ENCODE measurements around the gene NT5DC2.

DNA sequence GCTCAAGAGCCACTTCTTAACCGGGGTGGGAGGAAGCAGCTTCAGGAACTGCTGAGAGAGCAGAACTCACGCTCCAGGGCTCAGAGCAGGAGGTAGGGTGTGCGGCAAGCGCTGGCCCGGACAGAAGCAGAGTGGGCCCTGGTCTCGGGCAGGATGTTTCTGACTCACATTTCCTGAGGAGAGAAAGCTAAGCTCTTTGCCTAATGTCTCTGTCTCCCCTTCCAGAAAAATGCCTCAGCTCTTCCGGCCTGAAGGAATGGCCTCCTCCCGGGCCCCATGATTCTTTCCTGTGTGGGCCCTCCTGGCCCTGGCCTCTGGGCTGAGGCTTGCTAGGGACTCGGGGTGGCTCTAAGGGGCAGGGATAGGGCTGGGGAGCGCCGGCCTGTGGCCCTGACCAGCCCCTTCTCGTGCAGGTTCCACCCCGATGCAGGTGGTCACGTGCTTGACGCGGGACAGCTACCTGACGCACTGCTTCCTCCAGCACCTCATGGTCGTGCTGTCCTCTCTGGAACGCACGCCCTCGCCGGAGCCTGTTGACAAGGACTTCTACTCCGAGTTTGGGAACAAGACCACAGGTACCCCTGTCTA lies 42.6 kb downstream of the NT5DC2 start:
- TF ChIP-seq POLR2A (IDR thresholded peaks at IDR 0.05) (no peak), CTCF (IDR thresholded peaks at IDR 0.05) (no peak), EP300 (IDR thresholded peaks at IDR 0.05) (no peak)
